Keratinocyte (primary cell): Measurements from ENCODE around the gene RAB11A. TPM values are rescaled to one million over a fixed set of nuclear protein-coding genes. Genes with fewer than 3 reads are reported as not detected.

Experiments
- DNase-seq: peaks from one replicate; pipeline ENCODE4 v3.0.0-alpha.2; 2011; ENCODE audit warnings: low read depth, missing footprints, low spot score
- FAIRE-seq: peaks from 2 replicates; lab custom pipeline; 2011; peaks lifted over from hg19 to GRCh38; lab: Jason Lieb, UNC
- H2AFZ ChIP-seq: 2 replicates; pipeline ENCODE4 v1.6.0; 2012; ENCODE audit warnings: low read length, control low read depth, inconsistent platforms; ENCODE audit not compliant: control insufficient read depth
- H3K27ac ChIP-seq: 2 replicates; pipeline ENCODE4 v1.5.1; 2011; ENCODE audit warnings: low read length; ENCODE audit not compliant: control insufficient read depth, insufficient read depth
- H3K27me3 ChIP-seq: 3 replicates; pipeline ENCODE4 v1.6.0; 2011; ENCODE audit warnings: low read length; ENCODE audit not compliant: control insufficient read depth, insufficient read depth; ENCODE audit errors: extremely low read depth
- H3K36me3 ChIP-seq, 2 experiments: 2 replicates in 1 of 2; 3 replicates in 1 of 2; pipeline ENCODE4 v1.5.1; 2011; ENCODE audit warnings: low read length in 2 of 2, mild to moderate bottlenecking in 1 of 2; ENCODE audit not compliant: control insufficient read depth in 2 of 2, insufficient read depth in 2 of 2; ENCODE audit errors: extremely low read depth in 1 of 2
- H3K4me1 ChIP-seq: 3 replicates; pipeline ENCODE4 v1.5.1; 2011; ENCODE audit warnings: low read length; ENCODE audit not compliant: control insufficient read depth, insufficient read depth; ENCODE audit errors: extremely low read depth
- H3K4me2 ChIP-seq: 3 replicates; pipeline ENCODE4 v1.6.0; 2011; ENCODE audit warnings: low read depth, low read length; ENCODE audit not compliant: control insufficient read depth, insufficient read depth; ENCODE audit errors: extremely low read depth
- H3K4me3 ChIP-seq, 3 experiments: fragments of 200-600 bp in 1 of 3; sonication (generic) in 1 of 3; 2 replicates in 2 of 3; 3 replicates in 1 of 3; pipeline ENCODE4 v1.5.1; 2011 to 2016; ENCODE audit warnings: low read length in 3 of 3, mild to moderate bottlenecking in 3 of 3, control low read depth in 2 of 3, inconsistent platforms in 1 of 3, low read depth in 1 of 3, mixed read lengths in 1 of 3, mixed run types in 1 of 3, moderate library complexity in 1 of 3; ENCODE audit not compliant: control insufficient read depth in 2 of 3, insufficient read depth in 2 of 3; ENCODE audit errors: extremely low read depth in 1 of 3
- H3K79me2 ChIP-seq: 2 replicates; pipeline ENCODE4 v1.6.0; 2012; ENCODE audit warnings: low read length; ENCODE audit not compliant: control insufficient read depth, insufficient read depth
- H3K9ac ChIP-seq: 3 replicates; pipeline ENCODE4 v1.6.0; 2011; ENCODE audit warnings: low read length; ENCODE audit not compliant: control insufficient read depth, insufficient read depth; ENCODE audit errors: extremely low read depth
- H3K9me1 ChIP-seq: 3 replicates; pipeline ENCODE4 v1.6.0; 2011; ENCODE audit warnings: low read length; ENCODE audit not compliant: control insufficient read depth, insufficient read depth; ENCODE audit errors: extremely low read depth
- H3K9me3 ChIP-seq: 2 replicates; pipeline ENCODE4 v1.5.1; 2012; ENCODE audit warnings: low read depth, low read length; ENCODE audit not compliant: control insufficient read depth
- H4K20me1 ChIP-seq: 3 replicates; pipeline ENCODE4 v1.6.0; 2011; ENCODE audit warnings: low read length; ENCODE audit not compliant: control insufficient read depth, insufficient read depth; ENCODE audit errors: extremely low read depth
- EZH2 ChIP-seq: IDR thresholded peaks from one replicate; pipeline ENCODE4 v1.6.1; 2012; ENCODE audit warnings: inconsistent platforms, mild to moderate bottlenecking, low read length, moderate library complexity
- dilution Hi-C: fragments of 300-500 bp; cut with MboI; formaldehyde crosslinking; loops from one replicate; pipeline ENCODE4 v1.7.0; 2020; ENCODE audit warnings: low sequenced_read_pairs; ENCODE audit not compliant: extremely low pct_ligation_motif_present
- polyA plus RNA-seq, 5 experiments: library from polyadenylated mRNA; depleted of rRNA in 3 of 5; stranded (reverse) in 3 of 5; stranded (forward) in 1 of 5; unstranded in 1 of 5; fragments of >200 nt; gene quantifications; 1 replicate in 1 of 5; 2 replicates in 3 of 5; 3 replicates in 1 of 5; pipeline versions ENCODE4 v1.2.1 to v1.2.3, GENCODE V29; 2011 to 2012; ENCODE audit warnings: missing spikeins in 2 of 5, low read depth in 1 of 5, low replicate concordance in 1 of 5
- TF ChIP-seq, protein P1 (sequence below), 3 experiments: IDR thresholded peaks in 1 of 3; conservative IDR thresholded peaks in 1 of 3; optimal IDR thresholded peaks in 1 of 3; 2 replicates in 2 of 3; 3 replicates in 1 of 3; pipeline versions ENCODE3 to v1.5.1; 2011; ENCODE audit warnings: low read length in 3 of 3, mild to moderate bottlenecking in 3 of 3, moderate library complexity in 2 of 3, control low read depth in 1 of 3, inconsistent platforms in 1 of 3; ENCODE audit not compliant: insufficient read depth in 2 of 3; ENCODE audit errors: extremely low read depth in 1 of 3

The RAB11A gene
- polyA plus RNA-seq, 1 donor (not counting 4 experiments of a cell fraction or from before 2014, with no cell fraction given), result 537 TPM

GRCh38 chr15:65837301-65838294 is 31.7 kb upstream of the RAB11A start:
- Histone ChIP-seq H3K36me3 (no peaks in the 10 kb centered on the region), H3K4me3 (no peak overlapping the region), H3K9ac (no peak overlapping the region), H3K27ac (no peak overlapping the region), H3K9me1 (no peaks in the 10 kb centered on the region), H3K4me1 (peaks cover 8% of the 10 kb centered on the region), H3K4me2 (no peak overlapping the region), H3K9me3 (no peaks in the 10 kb centered on the region), H2AFZ (no peak overlapping the region), H4K20me1 (no peaks in the 10 kb centered on the region), H3K27me3 (no peaks in the 10 kb centered on the region), H3K79me2 (no peaks in the 10 kb centered on the region)
- TF ChIP-seq, protein P1, sequence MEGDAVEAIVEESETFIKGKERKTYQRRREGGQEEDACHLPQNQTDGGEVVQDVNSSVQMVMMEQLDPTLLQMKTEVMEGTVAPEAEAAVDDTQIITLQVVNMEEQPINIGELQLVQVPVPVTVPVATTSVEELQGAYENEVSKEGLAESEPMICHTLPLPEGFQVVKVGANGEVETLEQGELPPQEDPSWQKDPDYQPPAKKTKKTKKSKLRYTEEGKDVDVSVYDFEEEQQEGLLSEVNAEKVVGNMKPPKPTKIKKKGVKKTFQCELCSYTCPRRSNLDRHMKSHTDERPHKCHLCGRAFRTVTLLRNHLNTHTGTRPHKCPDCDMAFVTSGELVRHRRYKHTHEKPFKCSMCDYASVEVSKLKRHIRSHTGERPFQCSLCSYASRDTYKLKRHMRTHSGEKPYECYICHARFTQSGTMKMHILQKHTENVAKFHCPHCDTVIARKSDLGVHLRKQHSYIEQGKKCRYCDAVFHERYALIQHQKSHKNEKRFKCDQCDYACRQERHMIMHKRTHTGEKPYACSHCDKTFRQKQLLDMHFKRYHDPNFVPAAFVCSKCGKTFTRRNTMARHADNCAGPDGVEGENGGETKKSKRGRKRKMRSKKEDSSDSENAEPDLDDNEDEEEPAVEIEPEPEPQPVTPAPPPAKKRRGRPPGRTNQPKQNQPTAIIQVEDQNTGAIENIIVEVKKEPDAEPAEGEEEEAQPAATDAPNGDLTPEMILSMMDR (optimal IDR thresholded peaks at IDR 0.05 in 1 of 3, IDR thresholded peaks at IDR 0.05 in 1 of 3, conservative IDR thresholded peaks at IDR 0.05 in 1 of 3; ENCODE audit: extremely low read depth in 1 of 3, insufficient read depth in 2 of 3, low read length in 3 of 3), result no peak
- no peak for TF ChIP-seq EZH2
- FAIRE-seq (no peak), DNase-seq (no peak)
- dilution Hi-C loops, result no loop called here

DNA sequence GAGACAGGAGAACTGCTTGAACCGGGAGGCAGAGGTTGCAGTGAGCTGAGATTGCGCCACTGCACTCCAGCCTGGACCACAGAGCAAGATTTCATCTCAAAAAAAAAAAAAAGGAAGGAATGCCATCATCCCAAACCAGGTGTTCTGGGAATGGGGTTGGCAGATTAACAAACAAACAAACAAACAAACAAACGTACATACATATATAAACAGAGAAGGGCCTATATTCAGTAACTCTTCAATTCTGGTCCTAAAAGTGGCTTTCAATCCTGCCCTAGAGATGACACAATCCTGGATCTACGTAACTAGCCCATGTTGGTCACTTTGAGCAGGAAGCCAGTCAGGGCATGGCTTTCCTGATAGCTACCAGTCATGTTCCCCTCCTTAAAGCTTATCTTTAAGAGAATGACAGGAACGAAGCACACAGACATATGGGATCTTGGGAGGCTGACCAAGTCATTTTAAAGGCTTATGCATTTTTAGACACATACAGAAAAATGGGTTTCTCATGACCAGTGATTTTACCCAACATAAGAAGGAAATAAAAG is 29.9 kb upstream of the RAB11A start:
- Histone ChIP-seq H2AFZ (no peak overlapping the region), H3K4me3 (no peak overlapping the region), H3K4me1 (no peaks in the 10 kb centered on the region), H3K9ac (no peak overlapping the region), H3K79me2 (no peaks in the 10 kb centered on the region), H4K20me1 (no peaks in the 10 kb centered on the region), H3K9me3 (no peaks in the 10 kb centered on the region), H3K36me3 (no peaks in the 10 kb centered on the region), H3K4me2 (no peak overlapping the region), H3K9me1 (no peaks in the 10 kb centered on the region), H3K27ac (no peak overlapping the region), H3K27me3 (no peaks in the 10 kb centered on the region)
- FAIRE-seq, result no peak
- dilution Hi-C loops, result no loop called here
- DNase-seq, result no peak
- TF ChIP-seq, protein P1 (optimal IDR thresholded peaks at IDR 0.05 in 1 of 3, IDR thresholded peaks at IDR 0.05 in 1 of 3, conservative IDR thresholded peaks at IDR 0.05 in 1 of 3; ENCODE audit: extremely low read depth in 1 of 3, insufficient read depth in 2 of 3, low read length in 3 of 3), result no peak
- TF ChIP-seq EZH2, result no peak
